ENCODE data around the gene CCDC27.
A peak's percentile ranks its signal among the peaks of the same experiment; 100 is the strongest.

The CCDC27 gene

GRCh38 chr1:3717715-3718601 is 34.3 kb upstream of the CCDC27 start:
- FAIRE-seq (no peak), DNase-seq (ENCODE audit: insufficient read length, low spot score) (no peak)

DNA sequence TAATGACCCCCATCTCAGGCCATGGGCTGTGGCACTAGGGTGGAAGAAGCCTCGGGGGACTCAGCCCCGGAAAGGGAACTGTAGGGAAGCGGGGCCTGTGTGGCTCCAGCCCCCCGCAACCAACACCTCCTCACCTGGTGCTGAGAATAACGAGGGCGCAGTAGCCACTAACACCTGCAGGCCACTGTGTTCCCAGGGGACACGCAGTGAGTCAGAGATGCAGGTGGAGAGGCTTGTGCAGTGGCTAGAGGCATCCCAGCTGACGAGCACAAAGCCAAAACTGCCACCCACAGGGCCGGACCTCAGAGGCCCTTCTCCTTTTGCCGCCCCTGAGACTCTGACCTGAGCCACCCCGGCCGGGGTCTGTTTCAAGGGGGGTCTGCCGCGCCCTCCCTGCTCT is 33.5 kb upstream of the CCDC27 start:
- peak; percentile 35 for FAIRE-seq
- DNase-seq (ENCODE audit: insufficient read length, low spot score): no peak

GRCh38 chr1:3721955-3722465 is 30.2 kb upstream of the CCDC27 start:
- no peak for DNase-seq (ENCODE audit: insufficient read length, low spot score)
- FAIRE-seq: no peak

DNA sequence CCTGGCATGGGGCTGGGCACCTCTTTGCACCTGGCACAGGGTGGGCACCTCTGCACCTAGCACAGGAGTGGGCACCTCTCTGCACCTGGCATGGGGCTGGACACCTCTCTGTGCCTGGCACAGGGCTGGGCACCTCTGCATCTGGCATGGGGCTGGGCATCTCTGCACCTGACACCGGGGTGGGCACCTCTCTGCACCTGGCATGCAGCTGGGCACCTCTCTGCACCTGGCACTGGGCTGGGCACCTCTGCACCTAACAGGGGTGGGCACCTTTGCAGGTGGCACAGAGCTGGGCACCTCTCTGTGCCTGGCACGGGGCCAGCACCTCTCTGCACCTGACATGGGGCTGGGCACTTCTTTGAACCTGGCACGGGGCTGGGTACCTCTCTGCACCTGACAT is 29.4 kb upstream of the CCDC27 start:
- DNase-seq (ENCODE audit: insufficient read length, low spot score) (no peak), FAIRE-seq (no peak)

GRCh38 chr1:3724416-3725030 is 27.7 kb upstream of the CCDC27 start:
- FAIRE-seq (peak; percentile 94), DNase-seq (ENCODE audit: insufficient read length, low spot score) (peak; percentile 82)

DNA sequence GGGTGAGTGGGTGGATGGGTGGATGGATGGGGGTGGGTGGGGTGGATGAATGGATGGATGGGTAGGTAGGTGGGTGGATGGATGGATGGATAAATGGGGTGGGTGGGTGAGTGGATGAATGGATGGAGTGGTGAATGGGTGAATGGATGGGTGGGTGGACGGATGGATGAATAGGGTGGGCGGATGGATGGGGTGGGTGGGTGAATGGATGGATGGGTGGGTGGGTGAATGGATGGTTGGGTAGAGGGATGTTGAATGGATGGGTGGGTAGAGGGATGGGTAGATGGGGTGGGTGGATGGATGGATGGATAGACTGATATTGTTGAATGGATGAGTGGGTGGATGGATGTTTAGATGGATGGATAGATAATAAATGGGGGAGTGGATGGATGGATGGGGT is 26.9 kb upstream of the CCDC27 start:
- FAIRE-seq: no peak
- DNase-seq (ENCODE audit: insufficient read length, low spot score): no peak

GRCh38 chr1:3727042-3727824 is 25.0 kb upstream of the CCDC27 start:
- FAIRE-seq (no peak), DNase-seq (ENCODE audit: insufficient read length, low spot score) (peak; percentile 53)

GRCh38 chr1:3727825-3728776 is 24.1 kb upstream of the CCDC27 start:
- FAIRE-seq (no peak), DNase-seq (ENCODE audit: insufficient read length, low spot score) (no peak)

- FAIRE-seq (no peak), DNase-seq (ENCODE audit: insufficient read length, low spot score) (no peak)
Measured at GRCh38 chr1:3729594-3730542, 22.4 kb upstream of the CCDC27 start.

- no peak for FAIRE-seq
Measured at GRCh38 chr1:3730543-3731247, 21.6 kb upstream of the CCDC27 start.

GRCh38 chr1:3731583-3732433 is 20.4 kb upstream of the CCDC27 start:
- no peak for FAIRE-seq

More at GRCh38 chr1:3730543-3731247, 21.6 kb upstream of the CCDC27 start:
- DNase-seq (ENCODE audit: insufficient read length, low spot score): no peak

DNA sequence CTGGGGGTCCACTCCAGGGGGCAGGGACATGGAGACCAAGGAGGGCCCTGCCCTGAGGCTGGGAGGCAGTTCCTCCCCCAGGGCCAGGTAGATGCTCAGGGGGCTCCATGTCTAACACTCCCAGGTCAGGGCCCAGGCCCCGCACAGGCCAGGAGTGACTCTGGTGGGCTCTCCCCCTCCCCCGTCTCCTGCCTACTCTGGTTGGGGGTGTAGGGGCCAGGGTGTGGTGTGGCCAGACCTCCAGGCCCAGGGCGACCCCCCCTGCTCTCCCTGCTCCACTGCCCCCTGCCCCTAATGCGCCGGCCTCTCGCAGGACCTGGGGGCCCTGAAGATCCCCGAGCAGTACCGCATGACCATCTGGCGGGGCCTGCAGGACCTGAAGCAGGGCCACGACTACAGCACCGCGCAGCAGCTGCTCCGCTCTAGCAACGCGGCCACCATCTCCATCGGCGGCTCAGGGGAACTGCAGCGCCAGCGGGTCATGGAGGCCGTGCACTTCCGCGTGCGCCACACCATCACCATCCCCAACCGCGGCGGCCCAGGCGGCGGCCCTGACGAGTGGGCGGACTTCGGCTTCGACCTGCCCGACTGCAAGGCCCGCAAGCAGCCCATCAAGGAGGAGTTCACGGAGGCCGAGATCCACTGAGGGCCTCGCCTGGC is 19.7 kb upstream of the CCDC27 start:
- DNase-seq (ENCODE audit: insufficient read length, low spot score) (no peak), FAIRE-seq (no peak)

More at GRCh38 chr1:3731583-3732433, 20.4 kb upstream of the CCDC27 start:
- no peak for DNase-seq (ENCODE audit: insufficient read length, low spot score)

GRCh38 chr1:3733094-3733882 is 19.0 kb upstream of the CCDC27 start:
- no peak for FAIRE-seq
- no peak for DNase-seq (ENCODE audit: insufficient read length, low spot score)

DNA sequence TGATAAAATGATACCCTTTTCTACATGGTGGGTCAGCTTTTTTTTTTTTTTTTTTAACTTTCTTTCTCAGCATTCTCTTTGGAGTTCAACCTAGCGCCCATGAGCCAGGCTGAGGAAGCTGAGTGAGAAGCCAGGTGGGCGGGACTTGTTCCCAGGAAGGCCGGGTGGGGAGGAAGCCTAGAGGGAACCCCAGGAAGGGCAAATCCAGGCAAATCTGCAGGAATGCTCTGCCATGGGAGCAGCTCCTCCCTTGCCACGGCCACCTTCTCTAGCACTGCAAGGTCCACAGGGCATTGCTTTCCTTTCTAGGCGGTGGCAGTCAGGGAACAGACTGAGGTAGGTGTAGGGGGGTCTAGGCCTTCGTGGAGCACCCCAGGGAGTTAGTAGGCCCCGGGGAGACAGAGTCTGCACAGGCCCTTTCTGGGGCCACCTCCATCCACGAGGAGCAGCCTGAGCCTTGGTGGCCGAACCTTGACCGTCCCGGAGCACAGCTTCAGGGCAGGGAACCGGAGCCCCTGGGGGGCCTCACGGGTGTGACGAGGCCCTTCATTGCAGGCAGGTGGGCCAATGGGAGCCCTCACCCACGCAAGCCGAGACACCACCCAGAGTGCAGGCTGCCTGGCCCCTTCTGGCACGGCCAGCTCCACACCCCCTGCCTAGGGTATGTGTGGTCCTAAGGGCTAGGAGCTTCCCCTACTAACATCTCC is 18.2 kb upstream of the CCDC27 start:
- DNase-seq (ENCODE audit: insufficient read length, low spot score) (no peak), FAIRE-seq (no peak)

- FAIRE-seq: no peak
- no peak for DNase-seq (ENCODE audit: insufficient read length, low spot score)
Measured at GRCh38 chr1:3734602-3735001, 17.6 kb upstream of the CCDC27 start.
